A549 treated with CpdA at 1 μM for 4 hours (cell line): ENCODE measurements around the gene CPT2. TPM values are rescaled to one million over a fixed set of nuclear protein-coding genes. Genes with fewer than 3 reads are reported as not detected.

ENCODE experiments used
- total RNA-seq: library from RNA; stranded (reverse); fragments of 200-300 nt; extraction: Qiagen RNA extraction; gene quantifications from 5 replicates; pipeline ENCODE4 v1.2.3, GENCODE V29; 2022; ENCODE audit warnings: low read depth

The CPT2 gene
- total RNA-seq = 7.6 to 10.0 TPM (median 8.9 TPM) in 5 replicates

GRCh38 chr1:53196485-53197290 lies at the start of gene CPT2:
Gene CPT2 (plus strand): TSS chr1:53196824. CDS start chr1:53196944, 120 bp downstream.

GRCh38 chr1:53220171-53220961 lies 23.7 kb downstream of the CPT2 start, which contains the start of gene CZIB:
Gene CZIB (minus strand): TSS chr1:53220634. CDS start chr1:53220575, 59 bp downstream.

GRCh38 chr1:53238197-53239155 lies 41.9 kb downstream of the CPT2 start, which contains the start of gene MAGOH:
Gene MAGOH (minus strand): TSS chr1:53238518. CDS start chr1:53238448, 70 bp downstream.

Other genes starting within 250 kb of the CPT2 start
- gene PODN, start 134.6 kb upstream of the CPT2 start, total RNA-seq = 0.02 TPM in 1 of 5 replicates, not detected in the others
- gene SLC1A7, start 54.2 kb upstream of the CPT2 start, total RNA-seq = 0.02 to 0.06 TPM in 2 of 5 replicates, not detected in the others
- gene CZIB, start 23.8 kb downstream of the CPT2 start, total RNA-seq = 26.2 to 32.3 TPM (median 29.8 TPM) in 5 replicates
- gene MAGOH, start 41.7 kb downstream of the CPT2 start, total RNA-seq = 64.2 to 92.5 TPM (median 70.2 TPM) in 5 replicates
- gene LRP8, start 131.2 kb downstream of the CPT2 start, total RNA-seq = 37.8 to 49.7 TPM (median 46.0 TPM) in 5 replicates